OCI-LY3 (cell line): Measurements from ENCODE around the gene USP6.
"Not testable (repeated sequence)": the region's sequence is repeated elsewhere in the genome, so short reads cannot be mapped to it uniquely, and the experiment has no call there.

Experiments used
- H2AFZ ChIP-seq: fragments of 200-600, 300-600 bp; shearing (Covaris generic); 2 replicates; pipeline ENCODE4 v1.6.0; 2014; ENCODE audit warnings: antibody characterized with exemption, low read depth, low read length
- H3K27ac ChIP-seq: fragments of 200-600, 300-600 bp; sonication (generic); 2 replicates; pipeline ENCODE4 v1.5.1; 2014; ENCODE audit warnings: mild to moderate bottlenecking, low read length, moderate library complexity, mixed read lengths
- H3K27me3 ChIP-seq: fragments of 200-600, 300-600 bp; sonication (generic); 2 replicates; pipeline ENCODE4 v1.6.1; 2014; ENCODE audit warnings: low read depth, low read length, mixed read lengths
- H3K36me3 ChIP-seq: fragments of 200-600, 300-600 bp; sonication (generic); replicated peaks from 2 replicates; pipeline ENCODE3; 2014; ENCODE audit warnings: low read depth, low read length, mixed read lengths
- H3K4me1 ChIP-seq: fragments of 300-600, 200-600 bp; sonication (generic); 2 replicates; pipeline ENCODE4 v1.6.1; 2014; ENCODE audit warnings: low read length, mixed read lengths
- H3K4me2 ChIP-seq: fragments of 200-600, 300-600 bp; sonication (generic); 2 replicates; pipeline ENCODE4 v1.6.1; 2014; ENCODE audit warnings: low read length, mixed read lengths
- H3K4me3 ChIP-seq: fragments of 300-600, 200-600 bp; sonication (generic); 2 replicates; pipeline ENCODE4 v1.5.1; 2014; ENCODE audit warnings: antibody characterized with exemption, mild to moderate bottlenecking, low read length, moderate library complexity
- H3K79me2 ChIP-seq: fragments of 300-600, 200-600 bp; shearing (Covaris generic); 2 replicates; pipeline ENCODE4 v1.6.1; 2014; ENCODE audit warnings: mild to moderate bottlenecking, low read length, mixed read lengths
- H3K9ac ChIP-seq: fragments of 300-600, 200-600 bp; shearing (Covaris generic); 2 replicates; pipeline ENCODE4 v1.6.0; 2014; ENCODE audit warnings: mild to moderate bottlenecking, low read length, moderate library complexity
- H3K9me3 ChIP-seq: fragments of 200-600, 300-600 bp; shearing (Covaris generic); 2 replicates; pipeline ENCODE4 v1.6.1; 2014; ENCODE audit warnings: low read length, mixed read lengths; ENCODE audit not compliant: insufficient read depth
- H4K20me1 ChIP-seq: fragments of 200-600, 300-600 bp; sonication (generic); 2 replicates; pipeline ENCODE4 v1.6.1; 2016; ENCODE audit warnings: low read length, mixed read lengths; ENCODE audit not compliant: insufficient read depth
- CTCF ChIP-seq: fragments of 200-600, 300-600 bp; sonication (generic); IDR thresholded peaks from 2 replicates; pipeline ENCODE4 v1.5.1; 2014; ENCODE audit warnings: antibody characterized with exemption, low read length, low read depth
- EZH2phosphoT487 ChIP-seq: fragments of 200-600 bp; shearing (Covaris generic); IDR thresholded peaks from 2 replicates; pipeline ENCODE4 v1.6.1; 2018; ENCODE audit warnings: antibody characterized with exemption, mixed run types, low read depth

The USP6 gene

DNA sequence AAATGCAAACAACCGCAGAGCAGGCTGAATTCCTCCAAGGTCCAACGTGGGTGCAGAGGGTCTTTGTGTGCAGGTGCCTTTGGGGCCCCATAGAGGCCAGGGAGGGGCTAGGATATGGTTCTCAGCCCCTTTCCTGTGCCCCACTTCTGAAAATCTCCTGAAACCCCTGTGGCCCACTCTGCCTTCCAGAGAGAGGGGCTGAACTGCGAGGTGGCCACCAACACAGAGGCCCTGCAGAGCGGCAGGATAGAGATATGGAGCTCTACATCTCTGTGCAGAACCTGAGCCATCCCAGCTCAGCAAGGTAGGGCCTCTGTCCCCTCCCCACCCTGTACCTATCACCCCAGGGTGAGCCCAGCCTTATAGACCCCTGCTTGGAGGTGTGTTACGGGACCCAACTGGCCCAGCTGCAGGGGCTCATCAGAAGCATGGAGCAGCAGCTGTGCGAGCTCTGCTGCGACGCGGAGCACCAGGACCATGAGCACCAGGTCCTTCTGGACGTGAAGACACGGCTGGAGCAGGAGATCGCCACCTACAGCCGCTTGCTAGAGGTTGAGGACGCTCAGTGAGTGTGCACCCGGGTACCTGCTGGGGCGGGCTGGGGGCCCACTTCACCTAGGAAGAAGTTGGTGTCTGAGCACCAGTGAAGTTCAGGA lies 5.5 kb downstream of the USP6 start:
- no peak for TF ChIP-seq EZH2phosphoT487
- no peak for TF ChIP-seq CTCF

GRCh38 chr17:5122056-5122455 lies 6.2 kb downstream of the USP6 start:
- H3K4me1 ChIP-seq, H3K4me2 ChIP-seq, H3K79me2 ChIP-seq, H3K36me3 ChIP-seq, H3K9ac ChIP-seq, H3K9me3 ChIP-seq, H3K4me3 ChIP-seq, H3K27ac ChIP-seq, H4K20me1 ChIP-seq, H3K27me3 ChIP-seq, H2AFZ ChIP-seq: not testable (repeated sequence)

More for the DNA sequence above, 5.5 kb downstream of the USP6 start:
- Histone ChIP-seq H3K27ac (no peak overlapping the region), H3K36me3 (no peaks in the 10 kb centered on the region), H4K20me1 (no peaks in the 10 kb centered on the region), H2AFZ (no peak overlapping the region), H3K79me2 (no peaks in the 10 kb centered on the region), H3K4me2 (no peak overlapping the region), H3K4me1 (no peaks in the 10 kb centered on the region), H3K4me3 (no peak overlapping the region), H3K9ac (no peak overlapping the region), H3K27me3 (no peaks in the 10 kb centered on the region), H3K9me3 (no peaks in the 10 kb centered on the region)

- Histone ChIP-seq H3K4me3 (no peak overlapping the region), H3K9ac (no peak overlapping the region), H3K27ac (no peak overlapping the region), H2AFZ (no peak overlapping the region), H3K27me3 (no peaks in the 10 kb centered on the region), H3K4me1 (no peaks in the 10 kb centered on the region), H4K20me1 (no peaks in the 10 kb centered on the region), H3K4me2 (no peak overlapping the region), H3K9me3 (no peaks in the 10 kb centered on the region), H3K79me2 (no peaks in the 10 kb centered on the region), H3K36me3 (no peaks in the 10 kb centered on the region)
- TF ChIP-seq CTCF: no peak
- no peak for TF ChIP-seq EZH2phosphoT487
Measured at GRCh38 chr17:5122586-5123342, 6.9 kb downstream of the USP6 start.

GRCh38 chr17:5123343-5124124 lies 7.7 kb downstream of the USP6 start:
- H3K4me1 ChIP-seq: no peaks in the 10 kb centered on the region
- no peaks in the 10 kb centered on the region for H4K20me1 ChIP-seq
- H3K9ac ChIP-seq: no peak overlapping the region
- H3K79me2 ChIP-seq: no peaks in the 10 kb centered on the region
- no peak overlapping the region for H3K4me3 ChIP-seq
- TF ChIP-seq EZH2phosphoT487: no peak
- no peak for TF ChIP-seq CTCF
- H3K4me2 ChIP-seq: no peak overlapping the region
- no peaks in the 10 kb centered on the region for H3K27me3 ChIP-seq
- no peak overlapping the region for H2AFZ ChIP-seq
- no peaks in the 10 kb centered on the region for H3K9me3 ChIP-seq
- H3K27ac ChIP-seq: no peak overlapping the region
- H3K36me3 ChIP-seq: no peaks in the 10 kb centered on the region

- H3K9ac ChIP-seq, H3K4me1 ChIP-seq, H3K36me3 ChIP-seq, H3K79me2 ChIP-seq, H3K27me3 ChIP-seq, H3K4me2 ChIP-seq, H4K20me1 ChIP-seq, H2AFZ ChIP-seq, H3K9me3 ChIP-seq, H3K27ac ChIP-seq, H3K4me3 ChIP-seq: not testable (repeated sequence)
Measured at GRCh38 chr17:5124125-5124760, 8.4 kb downstream of the USP6 start.

GRCh38 chr17:5124896-5125295 lies 9.1 kb downstream of the USP6 start:
- H3K27me3 ChIP-seq, H3K4me2 ChIP-seq, H3K9me3 ChIP-seq, H3K27ac ChIP-seq, H3K79me2 ChIP-seq, H2AFZ ChIP-seq, H3K4me3 ChIP-seq, H4K20me1 ChIP-seq, H3K9ac ChIP-seq, H3K4me1 ChIP-seq, H3K36me3 ChIP-seq: not testable (repeated sequence)
